H9 (cell line): ENCODE data around the gene F9. TPM values are rescaled to one million over a fixed set of nuclear protein-coding genes. Genes with fewer than 3 reads are reported as not detected.

ENCODE experiments used
- DNase-seq: peaks from one replicate; pipeline ENCODE4 v3.0.0-alpha.2; 2017
- H2AFZ ChIP-seq: one replicate; pipeline ENCODE4 v1.6.1; 2013; ENCODE audit warnings: mild to moderate bottlenecking, low read length, control low read depth, moderate library complexity
- H2AK5ac ChIP-seq: 2 replicates; pipeline ENCODE4 v1.6.1; 2013; ENCODE audit warnings: low read length, control low read depth, mixed read lengths; ENCODE audit not compliant: insufficient read length
- H2BK120ac ChIP-seq: one replicate; pipeline ENCODE4 v1.6.1; 2013; ENCODE audit warnings: low read depth, mild to moderate bottlenecking, low read length, control low read depth, inconsistent platforms; ENCODE audit not compliant: poor library complexity, severe bottlenecking
- H2BK12ac ChIP-seq: 2 replicates; pipeline ENCODE4 v1.6.1; 2013; ENCODE audit warnings: low read length, control low read depth, mixed read lengths, low read depth; ENCODE audit not compliant: insufficient read length
- H2BK15ac ChIP-seq: 2 replicates; pipeline ENCODE4 v1.6.1; 2013; ENCODE audit warnings: low read depth, low read length, control low read depth
- H2BK20ac ChIP-seq: one replicate; pipeline ENCODE4 v1.6.1; 2013; ENCODE audit warnings: low read depth, mild to moderate bottlenecking, low read length, control low read depth, inconsistent platforms; ENCODE audit not compliant: poor library complexity, severe bottlenecking
- H2BK5ac ChIP-seq: 2 replicates; pipeline ENCODE4 v1.6.1; 2013; ENCODE audit warnings: low read length, control low read depth, mixed read lengths; ENCODE audit not compliant: insufficient read length
- H3K14ac ChIP-seq: 2 replicates; pipeline ENCODE4 v1.6.1; 2013; ENCODE audit warnings: low read length, control low read depth; ENCODE audit not compliant: insufficient read depth
- H3K18ac ChIP-seq: 2 replicates; pipeline ENCODE4 v1.6.1; 2013; ENCODE audit warnings: low read depth, mild to moderate bottlenecking, mixed read lengths, low read length, control low read depth; ENCODE audit not compliant: insufficient read length
- H3K23ac ChIP-seq: 2 replicates; pipeline ENCODE4 v1.6.1; 2013; ENCODE audit warnings: low read length, control low read depth, mixed read lengths, low read depth; ENCODE audit not compliant: insufficient read length
- H3K23me2 ChIP-seq: 2 replicates; pipeline ENCODE4 v1.6.1; 2013; ENCODE audit warnings: low read depth, mild to moderate bottlenecking, mixed read lengths, low read length, control low read depth; ENCODE audit not compliant: insufficient read length, poor library complexity, severe bottlenecking
- H3K27ac ChIP-seq: 2 replicates; pipeline ENCODE4 v1.5.1; 2013; ENCODE audit warnings: low read length, control low read depth, mixed read lengths, low read depth; ENCODE audit not compliant: insufficient read length
- H3K27me3 ChIP-seq: 2 replicates; pipeline ENCODE4 v1.6.1; 2013; ENCODE audit warnings: low read length, control low read depth, inconsistent platforms; ENCODE audit not compliant: insufficient read depth
- H3K4ac ChIP-seq: 2 replicates; pipeline ENCODE4 v1.6.1; 2013; ENCODE audit warnings: low read depth, mild to moderate bottlenecking, control low read depth, inconsistent platforms, low read length, moderate library complexity
- H3K4me1 ChIP-seq: 2 replicates; pipeline ENCODE4 v1.6.1; 2013; ENCODE audit warnings: low read length, control low read depth, inconsistent platforms; ENCODE audit not compliant: insufficient read depth
- H3K4me2 ChIP-seq: 2 replicates; pipeline ENCODE4 v1.6.1; 2013; ENCODE audit warnings: low read length, control low read depth, mixed read lengths; ENCODE audit not compliant: insufficient read length, insufficient read depth
- H3K56ac ChIP-seq: 2 replicates; pipeline ENCODE4 v1.6.1; 2013; ENCODE audit warnings: low read depth, mild to moderate bottlenecking, mixed read lengths, low read length, control low read depth; ENCODE audit not compliant: insufficient read length
- H3K79me1 ChIP-seq: 2 replicates; pipeline ENCODE4 v1.6.1; 2013; ENCODE audit warnings: low read depth, mild to moderate bottlenecking, moderate library complexity, low read length, control low read depth, inconsistent platforms; ENCODE audit not compliant: insufficient read depth, poor library complexity, severe bottlenecking
- H3K79me2 ChIP-seq: 2 replicates; pipeline ENCODE4 v1.6.1; 2013; ENCODE audit warnings: low read length, control low read depth, inconsistent platforms; ENCODE audit not compliant: insufficient read depth
- H3K9ac ChIP-seq: 2 replicates; pipeline ENCODE4 v1.6.1; 2013; ENCODE audit warnings: low read length, control low read depth, mixed read lengths; ENCODE audit not compliant: insufficient read length; ENCODE audit errors: extremely low read depth
- H3K9me3 ChIP-seq: one replicate; pipeline ENCODE4 v1.6.1; 2013; ENCODE audit warnings: low read depth, low read length, inconsistent platforms; ENCODE audit not compliant: control insufficient read depth
- H3T11ph ChIP-seq: one replicate; pipeline ENCODE4 v1.6.1; 2013; ENCODE audit warnings: mild to moderate bottlenecking, low read length, control low read depth, inconsistent platforms
- H4K20me1 ChIP-seq: one replicate; pipeline ENCODE4 v1.6.1; 2013; ENCODE audit not compliant: control insufficient read depth, insufficient read length, insufficient read depth
- H4K5ac ChIP-seq: 2 replicates; pipeline ENCODE4 v1.6.1; 2013; ENCODE audit warnings: low read depth, mild to moderate bottlenecking, mixed read lengths, low read length, control low read depth; ENCODE audit not compliant: insufficient read length
- H4K8ac ChIP-seq: replicated peaks from 2 replicates; pipeline ENCODE4 v1.6.1; 2013; ENCODE audit warnings: low read length, control low read depth, mixed read lengths, low read depth; ENCODE audit not compliant: insufficient read length
- H4K91ac ChIP-seq: 2 replicates; pipeline ENCODE4 v1.6.1; 2013; ENCODE audit warnings: low read depth, mild to moderate bottlenecking, moderate library complexity, mixed read lengths, low read length, control low read depth; ENCODE audit not compliant: insufficient read length
- H3K27ac Mint-ChIP-seq, 3 experiments: 2 replicates in 2 of 3; 3 replicates in 1 of 3; pipeline ENCODE4 v1.8.0; 2020 to 2021; ENCODE audit warnings: mixed read lengths in 3 of 3, mild to moderate bottlenecking in 1 of 3, moderate library complexity in 1 of 3
- H3K27me3 Mint-ChIP-seq: 2 replicates; pipeline ENCODE4 v1.8.0; 2021; ENCODE audit warnings: low read depth, mild to moderate bottlenecking, moderate library complexity, mixed read lengths
- H3K36me3 Mint-ChIP-seq, 3 experiments: 2 replicates in 2 of 3; 3 replicates in 1 of 3; pipeline ENCODE4 v1.8.0; 2020 to 2021; ENCODE audit warnings: low read depth in 3 of 3, mixed read lengths in 3 of 3; ENCODE audit not compliant: insufficient read depth in 1 of 3
- H3K4me1 Mint-ChIP-seq, 2 experiments: 2 replicates each; pipeline ENCODE4 v1.8.0; 2020; ENCODE audit warnings: mixed read lengths in 2 of 2
- H3K4me3 Mint-ChIP-seq, 2 experiments: 2 replicates in 1 of 2; 3 replicates in 1 of 2; pipeline ENCODE4 v1.8.0; 2020 to 2021; ENCODE audit warnings: mild to moderate bottlenecking in 2 of 2, mixed read lengths in 2 of 2, moderate library complexity in 1 of 2
- H3K9me3 Mint-ChIP-seq, 2 experiments: 2 replicates in 1 of 2; 3 replicates in 1 of 2; pipeline ENCODE4 v1.8.0; 2020; ENCODE audit warnings: mild to moderate bottlenecking in 2 of 2, mixed read lengths in 2 of 2, moderate library complexity in 1 of 2
- CTCF ChIP-seq: fragments of 200-600 bp; sonication (generic); conservative IDR thresholded peaks from 3 replicates; pipeline ENCODE4 v1.8.0; 2021; ENCODE audit warnings: antibody characterized with exemption, mild to moderate bottlenecking
- WGBS: extraction: QIAGEN DNeasy Blood & Tissue Kit; methylation state at CpG from one replicate; pipeline ENCODE4 v1.1.7; 2013; ENCODE audit warnings: missing lambda C conversion rate, low lambda C conversion rate, mixed read lengths; ENCODE audit not compliant: insufficient read length; ENCODE audit errors: extremely low coverage; 5-methylcytosine and 5-hydroxymethylcytosine counted together
- total RNA-seq: library from RNA; stranded (reverse); gene quantifications from 2 replicates; pipeline ENCODE4 v1.2.1, GENCODE V29; 2021

Gene F9
- total RNA-seq, 1 experiment from 2014 or later: not detected

- H3K23me2 ChIP-seq: no peaks in the 10 kb centered on the region
- Mint-ChIP-seq H3K4me3 (no peak overlapping the region), H3K36me3 (no peaks in the 10 kb centered on the region), H3K9me3 (peaks cover 3 to 50% of the 10 kb centered on the region in 2 experiments; a peak in 3 of 5 replicates), H3K4me1 (no peaks in the 10 kb centered on the region), H3K27ac (no peak overlapping the region), H3K27me3 (no peaks in the 10 kb centered on the region)
- no peak overlapping the region for H3K4me2 ChIP-seq
- no peak overlapping the region for H4K5ac ChIP-seq
- H2BK5ac ChIP-seq: no peak overlapping the region
- H3K79me2 ChIP-seq: no peaks in the 10 kb centered on the region
- H3K56ac ChIP-seq: no peak overlapping the region
- no peak overlapping the region for H2BK120ac ChIP-seq
- H3K27ac ChIP-seq: no peak overlapping the region
- H3K4me1 ChIP-seq: no peaks in the 10 kb centered on the region
- H4K20me1 ChIP-seq: no peaks in the 10 kb centered on the region
- H3K9me3 ChIP-seq: no peaks in the 10 kb centered on the region
- no peak overlapping the region for H3K18ac ChIP-seq
- H2AK5ac ChIP-seq: no peak overlapping the region
- no peak overlapping the region for H4K91ac ChIP-seq
- H3T11ph ChIP-seq: no peak overlapping the region
- H3K23ac ChIP-seq: no peak overlapping the region
- no peak overlapping the region for H4K8ac ChIP-seq
- no peak overlapping the region for H3K14ac ChIP-seq
- no peak for DNase-seq
- TF ChIP-seq CTCF: no peak
- H3K27me3 ChIP-seq: no peaks in the 10 kb centered on the region
- H2BK20ac ChIP-seq: no peak overlapping the region
- H3K9ac ChIP-seq: no peak overlapping the region
- H3K79me1 ChIP-seq: no peaks in the 10 kb centered on the region
- H2BK15ac ChIP-seq: no peak overlapping the region
- no peak overlapping the region for H3K4ac ChIP-seq
- no peak overlapping the region for H2AFZ ChIP-seq
- no peak overlapping the region for H2BK12ac ChIP-seq
- WGBS: no CpG with 5 or more reads among the region's 2 CpGs
These were observed 45.9 kb upstream of the F9 start for GRCh38 chrX:139484591-139484990.
